RWPE1 (cell line): ENCODE data around the gene ATP6V1G1.

Experiments
- CTCF ChIA-PET: fragments of 350-600 bp; sonication (Branson Sonifier 250); formaldehyde crosslinking; extraction: SDS; loops from one replicate; lab custom pipeline; 2021; lab: Yijun Ruan, JAX
- POLR2A ChIA-PET: fragments of 400-600 bp; formaldehyde crosslinking; extraction: SDS; loops from one replicate; lab custom pipeline; 2020; ENCODE audit warnings: antibody characterized with exemption; ENCODE audit not compliant: low non-redundant PET; lab: Yijun Ruan, JAX
- DNase-seq: peaks from one replicate; pipeline ENCODE4 v3.0.0; 2012; ENCODE audit warnings: low spot score
- H3K27ac ChIP-seq: fragments of 450-650 bp; 2 replicates; pipeline ENCODE4 v1.5.1; 2017
- TF ChIP-seq, protein P1 (sequence below): fragments of 450-650 bp; conservative IDR thresholded peaks from 2 replicates; pipeline ENCODE4 v1.5.1; 2017; ENCODE audit warnings: low read depth, mild to moderate bottlenecking

Gene ATP6V1G1

DNA sequence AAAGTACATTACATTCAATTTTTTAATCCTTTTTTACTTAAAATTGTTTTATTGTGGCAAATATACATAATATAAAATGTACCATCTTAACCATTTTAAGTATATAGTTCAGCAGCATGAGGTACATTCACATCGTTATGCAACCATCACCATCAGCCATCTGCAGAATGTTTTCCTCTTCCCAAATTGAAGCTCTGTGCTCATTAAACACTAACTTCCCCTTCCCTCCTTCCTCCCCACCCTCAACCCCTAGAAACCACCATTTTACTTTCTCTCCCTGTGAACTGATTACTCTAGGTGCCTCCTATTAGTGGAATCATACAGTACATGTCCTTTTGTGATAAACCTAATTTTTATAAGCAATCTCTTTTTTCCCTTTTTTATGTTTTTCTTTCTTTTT is 54.4 kb downstream of the ATP6V1G1 start:
- no peak overlapping the region for H3K27ac ChIP-seq
- CTCF ChIA-PET: interaction anchor here (0.6 to 0.7 kb wide), 2 partner anchors 144 to 209 kb away, joined by 4 read pairs; no protein-coding TSS in a partner anchor
- POLR2A ChIA-PET: no interaction called here
- no peak for DNase-seq
- TF ChIP-seq, protein P1, sequence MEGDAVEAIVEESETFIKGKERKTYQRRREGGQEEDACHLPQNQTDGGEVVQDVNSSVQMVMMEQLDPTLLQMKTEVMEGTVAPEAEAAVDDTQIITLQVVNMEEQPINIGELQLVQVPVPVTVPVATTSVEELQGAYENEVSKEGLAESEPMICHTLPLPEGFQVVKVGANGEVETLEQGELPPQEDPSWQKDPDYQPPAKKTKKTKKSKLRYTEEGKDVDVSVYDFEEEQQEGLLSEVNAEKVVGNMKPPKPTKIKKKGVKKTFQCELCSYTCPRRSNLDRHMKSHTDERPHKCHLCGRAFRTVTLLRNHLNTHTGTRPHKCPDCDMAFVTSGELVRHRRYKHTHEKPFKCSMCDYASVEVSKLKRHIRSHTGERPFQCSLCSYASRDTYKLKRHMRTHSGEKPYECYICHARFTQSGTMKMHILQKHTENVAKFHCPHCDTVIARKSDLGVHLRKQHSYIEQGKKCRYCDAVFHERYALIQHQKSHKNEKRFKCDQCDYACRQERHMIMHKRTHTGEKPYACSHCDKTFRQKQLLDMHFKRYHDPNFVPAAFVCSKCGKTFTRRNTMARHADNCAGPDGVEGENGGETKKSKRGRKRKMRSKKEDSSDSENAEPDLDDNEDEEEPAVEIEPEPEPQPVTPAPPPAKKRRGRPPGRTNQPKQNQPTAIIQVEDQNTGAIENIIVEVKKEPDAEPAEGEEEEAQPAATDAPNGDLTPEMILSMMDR: no peak

- ChIA-PET POLR2A (no interaction called here), CTCF (interaction anchor here (0.6 to 2.5 kb wide), 3 partner anchors 11 to 13 kb away, joined by 3 to 10 read pairs (median 4); no protein-coding TSS in a partner anchor)
- no peak overlapping the region for H3K27ac ChIP-seq
- DNase-seq: no peak
- TF ChIP-seq, protein P1: no peak
These were observed 55.4 kb downstream of the ATP6V1G1 start for GRCh38 chr9:114643001-114643400.

DNA sequence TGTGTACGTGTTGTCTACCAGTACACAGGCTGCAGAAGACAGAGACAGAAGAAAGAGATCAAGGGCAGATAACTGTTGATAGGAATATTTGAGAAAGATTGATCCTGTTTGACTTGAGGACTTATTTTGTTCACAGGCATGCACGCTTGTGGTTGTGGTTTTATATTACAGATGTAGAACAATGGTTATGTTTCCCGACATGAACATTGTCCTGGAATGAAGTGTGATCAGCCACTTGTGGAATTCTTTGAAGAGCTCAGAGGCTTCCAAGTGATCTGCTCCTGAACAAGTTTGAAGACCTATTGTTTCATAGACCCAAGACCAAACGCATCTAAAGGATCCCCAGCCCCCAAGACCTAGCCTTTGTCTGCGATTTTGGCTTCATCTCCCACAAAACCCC is 56.3 kb downstream of the ATP6V1G1 start:
- CTCF ChIA-PET: interaction anchor here (0.7 to 2.5 kb wide), 4 partner anchors 10 to 259 kb away, joined by 3 to 10 read pairs (median 5); no protein-coding TSS in a partner anchor
- POLR2A ChIA-PET: no interaction called here
- DNase-seq: no peak
- TF ChIP-seq, protein P1: no peak
- H3K27ac ChIP-seq: no peak overlapping the region
